A673 (cell line): ENCODE results near the gene GAK. TPM values are rescaled to one million over a fixed set of nuclear protein-coding genes. Genes with fewer than 3 reads are reported as not detected.

Experiments used
- BruUV-seq: library from RNA; stranded (reverse); fragments of 400-500 nt; replicated peaks from 2 replicates; lab custom pipeline; 2021; lab: Mats Ljungman, UMichigan
- CTCF ChIA-PET: fragments of 300-600 bp; sonication (Branson Sonifier 250); formaldehyde crosslinking; loops from one replicate; lab custom pipeline; 2022; ENCODE audit warnings: antibody characterized with exemption; lab: Charles Lee
- POLR2A ChIA-PET: fragments of 300-600 bp; sonication (Branson Sonifier 250); formaldehyde crosslinking; loops from one replicate; lab custom pipeline; 2022; ENCODE audit warnings: antibody characterized with exemption; ENCODE audit not compliant: low non-redundant PET; lab: Charles Lee
- DNase-seq: peaks from one replicate; pipeline ENCODE4 v3.0.0-alpha.2; 2015; ENCODE audit warnings: low spot score
- H3K27ac ChIP-seq: fragments of 200-600 bp; sonication (generic); 2 replicates; pipeline ENCODE4 v1.5.1; 2016; ENCODE audit warnings: mixed run types, low read depth, mild to moderate bottlenecking, mixed read lengths, antibody characterized with exemption, low read length; ENCODE audit not compliant: poor library complexity, severe bottlenecking
- H3K27me3 ChIP-seq: fragments of 200-600 bp; sonication (generic); replicated peaks from 2 replicates; pipeline ENCODE4 v1.6.1; 2017; ENCODE audit warnings: mixed run types, low read depth, mild to moderate bottlenecking, mixed read lengths, antibody characterized with exemption, low read length; ENCODE audit not compliant: insufficient read depth, poor library complexity
- H3K36me3 ChIP-seq: fragments of 200-600 bp; sonication (generic); 2 replicates; pipeline ENCODE4 v1.6.1; 2016; ENCODE audit warnings: mixed run types, mild to moderate bottlenecking, mixed read lengths, antibody characterized with exemption, low read length; ENCODE audit not compliant: insufficient read depth, poor library complexity, severe bottlenecking
- H3K4me1 ChIP-seq: fragments of 200-600 bp; sonication (generic); 2 replicates; pipeline ENCODE4 v1.6.1; 2017; ENCODE audit warnings: mixed run types, mild to moderate bottlenecking, mixed read lengths, antibody characterized with exemption, low read length; ENCODE audit not compliant: insufficient read depth, poor library complexity, severe bottlenecking
- H3K4me3 ChIP-seq: fragments of 200-600 bp; sonication (generic); 2 replicates; pipeline ENCODE4 v1.5.1; 2016; ENCODE audit warnings: low read depth, mixed run types, mild to moderate bottlenecking, mixed read lengths, low read length; ENCODE audit not compliant: poor library complexity, severe bottlenecking
- H3K9me3 ChIP-seq: fragments of 200-600 bp; sonication (generic); 2 replicates; pipeline ENCODE4 v1.6.1; 2016; ENCODE audit warnings: mixed run types, low read depth, mild to moderate bottlenecking, mixed read lengths, antibody characterized with exemption, low read length; ENCODE audit not compliant: poor library complexity, severe bottlenecking
- CTCF ChIP-seq: fragments of 300-800, 200-600 bp; sonication (generic); conservative IDR thresholded peaks from 2 replicates; pipeline ENCODE4 v1.5.1; 2017; ENCODE audit warnings: low read depth, mild to moderate bottlenecking, antibody characterized with exemption, low read length, moderate library complexity, mixed read lengths
- EZH2 ChIP-seq: fragments of 200-600 bp; sonication (generic); IDR thresholded peaks from 2 replicates; pipeline ENCODE4 v1.6.1; 2017; ENCODE audit warnings: borderline replicate concordance, low read depth, mild to moderate bottlenecking, mixed read lengths, antibody characterized with exemption, low read length; ENCODE audit not compliant: poor library complexity, severe bottlenecking
- intact Hi-C: fragments of 100-400 bp; cut with micrococcal nuclease; formaldehyde crosslinking; loops from one replicate; pipeline ENCODE4 v1.10.0; 2022; ENCODE audit not compliant: unreplicated experiment
- total RNA-seq: library from RNA; stranded (reverse); gene quantifications from 2 replicates; pipeline ENCODE4 v1.2.3, GENCODE V29; 2021

GAK gene
- total RNA-seq, 1 experiment from 2014 or later, result 96.2 TPM

GRCh38 chr4:881709-882108, 50.4 kb downstream of the GAK start:
- POLR2A ChIA-PET, result interaction anchor here (0.6 kb wide), 1 partner anchor 182 kb away, joined by 4 read pairs; no protein-coding TSS in a partner anchor
- H3K36me3 ChIP-seq, result peaks cover 4% of the 10 kb centered on the region

GRCh38 chr4:880684-881405, 51.3 kb downstream of the GAK start:
- POLR2A ChIA-PET, result no interaction called here
- no peak overlapping the region for H3K4me3 ChIP-seq
- H3K36me3 ChIP-seq, result peaks cover 10% of the 10 kb centered on the region
- DNase-seq, result no peak
- TF ChIP-seq EZH2 (no peak), CTCF (no peak)
- H3K4me1 ChIP-seq, result no peaks in the 10 kb centered on the region
- H3K27ac ChIP-seq, result no peak overlapping the region
- no peaks in the 10 kb centered on the region for H3K27me3 ChIP-seq
- intact Hi-C loops, result no loop called here
- CTCF ChIA-PET, result no interaction called here
- BruUV-seq, result no TSS peak
- H3K9me3 ChIP-seq, result no peaks in the 10 kb centered on the region

More at GRCh38 chr4:881709-882108, 50.4 kb downstream of the GAK start:
- BruUV-seq, result no TSS peak
- no peaks in the 10 kb centered on the region for H3K27me3 ChIP-seq
- CTCF ChIA-PET, result no interaction called here
- H3K9me3 ChIP-seq, result no peaks in the 10 kb centered on the region
- no peak for DNase-seq
- H3K4me1 ChIP-seq, result no peaks in the 10 kb centered on the region
- H3K4me3 ChIP-seq, result no peak overlapping the region
- TF ChIP-seq EZH2, result no peak
- no peak for TF ChIP-seq CTCF
- H3K27ac ChIP-seq, result no peak overlapping the region
- intact Hi-C loops, result no loop called here

GRCh38 chr4:879729-880077, 52.4 kb downstream of the GAK start:
- no peak for TF ChIP-seq CTCF
- no peak for TF ChIP-seq EZH2
- intact Hi-C loops, result no loop called here
- H3K4me3 ChIP-seq, result no peak overlapping the region
- DNase-seq, result no peak
- H3K36me3 ChIP-seq, result peaks cover 10% of the 10 kb centered on the region
- H3K27me3 ChIP-seq, result no peaks in the 10 kb centered on the region
- POLR2A ChIA-PET, result no interaction called here
- no peaks in the 10 kb centered on the region for H3K4me1 ChIP-seq
- H3K27ac ChIP-seq, result no peak overlapping the region
- BruUV-seq, result no TSS peak
- CTCF ChIA-PET, result no interaction called here
- H3K9me3 ChIP-seq, result no peaks in the 10 kb centered on the region
